Measurements from ENCODE around the gene MAP7D2. TPM values are rescaled to one million over a fixed set of nuclear protein-coding genes. Genes with fewer than 3 reads are reported as not detected.

Gene MAP7D2
- total and polyA plus RNA-seq, 2 of the 13 experiments (the other 11 are each of a cell fraction or from before 2014, with no cell fraction given): 9.6 to 10.5 TPM

DNA sequence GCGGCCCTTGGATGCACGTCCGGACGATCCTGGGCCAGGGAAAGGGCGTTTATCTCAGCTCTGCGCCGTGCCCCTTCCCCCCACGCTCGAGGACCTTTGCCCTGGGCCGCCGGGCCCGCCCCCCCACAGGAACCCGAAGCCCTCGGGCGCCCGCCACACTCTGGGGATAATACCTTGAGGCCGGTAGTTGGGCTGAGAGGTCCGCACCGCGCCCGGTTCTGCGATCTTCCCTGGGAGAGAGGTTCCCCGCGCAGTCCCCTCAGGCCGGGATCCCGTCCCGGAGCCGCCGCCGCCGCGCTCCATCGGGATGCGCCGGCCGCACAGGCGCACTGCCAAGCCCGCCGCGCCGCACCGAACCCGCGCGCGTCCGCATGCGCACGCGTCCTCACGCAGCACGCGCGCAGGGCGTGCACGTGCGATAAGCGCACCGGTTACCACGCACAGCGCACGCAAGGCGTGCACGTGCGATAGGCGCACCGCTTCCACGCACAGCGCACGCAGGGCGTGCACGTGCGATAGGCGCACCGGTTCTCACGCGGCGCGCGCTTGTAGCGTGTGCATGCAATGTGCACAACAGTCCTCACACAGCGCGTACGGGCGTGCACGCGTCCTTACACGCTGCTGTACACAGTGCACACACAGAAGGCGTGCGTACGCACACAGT is at the start of gene MAP7D2 (continued):
- TF ChIP-seq, protein P1, sequence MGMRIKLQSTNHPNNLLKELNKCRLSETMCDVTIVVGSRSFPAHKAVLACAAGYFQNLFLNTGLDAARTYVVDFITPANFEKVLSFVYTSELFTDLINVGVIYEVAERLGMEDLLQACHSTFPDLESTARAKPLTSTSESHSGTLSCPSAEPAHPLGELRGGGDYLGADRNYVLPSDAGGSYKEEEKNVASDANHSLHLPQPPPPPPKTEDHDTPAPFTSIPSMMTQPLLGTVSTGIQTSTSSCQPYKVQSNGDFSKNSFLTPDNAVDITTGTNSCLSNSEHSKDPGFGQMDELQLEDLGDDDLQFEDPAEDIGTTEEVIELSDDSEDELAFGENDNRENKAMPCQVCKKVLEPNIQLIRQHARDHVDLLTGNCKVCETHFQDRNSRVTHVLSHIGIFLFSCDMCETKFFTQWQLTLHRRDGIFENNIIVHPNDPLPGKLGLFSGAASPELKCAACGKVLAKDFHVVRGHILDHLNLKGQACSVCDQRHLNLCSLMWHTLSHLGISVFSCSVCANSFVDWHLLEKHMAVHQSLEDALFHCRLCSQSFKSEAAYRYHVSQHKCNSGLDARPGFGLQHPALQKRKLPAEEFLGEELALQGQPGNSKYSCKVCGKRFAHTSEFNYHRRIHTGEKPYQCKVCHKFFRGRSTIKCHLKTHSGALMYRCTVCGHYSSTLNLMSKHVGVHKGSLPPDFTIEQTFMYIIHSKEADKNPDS (CRISPR knock-in tag; IDR thresholded peaks at IDR 0.05): no peak
- TF ChIP-seq ZNF670 (CRISPR knock-in tag; IDR thresholded peaks at IDR 0.05; ENCODE audit: borderline replicate concordance): no peak
- peak; percentile 17 for TF ChIP-seq HNRNPLL (IDR thresholded peaks at IDR 0.05; ENCODE audit: low read depth, low read length, poor library complexity, severe bottlenecking)
- no peak for TF ChIP-seq ZNF333 (CRISPR knock-in tag; IDR thresholded peaks at IDR 0.05; ENCODE audit: borderline replicate concordance)
- no peak for TF ChIP-seq RFX1 (IDR thresholded peaks at IDR 0.05)
- 0 out of 2 replicates have a peak, but pooled peaks have one; percentile 11 for TF ChIP-seq ZNF777 (CRISPR knock-in tag; IDR thresholded peaks at IDR 0.05)
- TF ChIP-seq, protein P2, sequence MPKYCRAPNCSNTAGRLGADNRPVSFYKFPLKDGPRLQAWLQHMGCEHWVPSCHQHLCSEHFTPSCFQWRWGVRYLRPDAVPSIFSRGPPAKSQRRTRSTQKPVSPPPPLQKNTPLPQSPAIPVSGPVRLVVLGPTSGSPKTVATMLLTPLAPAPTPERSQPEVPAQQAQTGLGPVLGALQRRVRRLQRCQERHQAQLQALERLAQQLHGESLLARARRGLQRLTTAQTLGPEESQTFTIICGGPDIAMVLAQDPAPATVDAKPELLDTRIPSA (CRISPR knock-in tag; IDR thresholded peaks at IDR 0.05; ENCODE audit: borderline replicate concordance): no peak
- TF ChIP-seq, protein P3, sequence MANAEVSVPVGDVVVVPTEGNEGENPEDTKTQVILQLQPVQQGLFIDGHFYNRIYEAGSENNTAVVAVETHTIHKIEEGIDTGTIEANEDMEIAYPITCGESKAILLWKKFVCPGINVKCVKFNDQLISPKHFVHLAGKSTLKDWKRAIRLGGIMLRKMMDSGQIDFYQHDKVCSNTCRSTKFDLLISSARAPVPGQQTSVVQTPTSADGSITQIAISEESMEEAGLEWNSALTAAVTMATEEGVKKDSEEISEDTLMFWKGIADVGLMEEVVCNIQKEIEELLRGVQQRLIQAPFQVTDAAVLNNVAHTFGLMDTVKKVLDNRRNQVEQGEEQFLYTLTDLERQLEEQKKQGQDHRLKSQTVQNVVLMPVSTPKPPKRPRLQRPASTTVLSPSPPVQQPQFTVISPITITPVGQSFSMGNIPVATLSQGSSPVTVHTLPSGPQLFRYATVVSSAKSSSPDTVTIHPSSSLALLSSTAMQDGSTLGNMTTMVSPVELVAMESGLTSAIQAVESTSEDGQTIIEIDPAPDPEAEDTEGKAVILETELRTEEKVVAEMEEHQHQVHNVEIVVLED (CRISPR knock-in tag; IDR thresholded peaks at IDR 0.05; ENCODE audit: borderline replicate concordance): peak; percentile 59; the same call in 1 of the 2 replicates
- peak; percentile 65 for TF ChIP-seq RBFOX2 (IDR thresholded peaks at IDR 0.05; ENCODE audit: low read depth, low read length)
- TF ChIP-seq KLF6 (CRISPR knock-in tag; IDR thresholded peaks at IDR 0.05): no peak
- TF ChIP-seq, protein P4, sequence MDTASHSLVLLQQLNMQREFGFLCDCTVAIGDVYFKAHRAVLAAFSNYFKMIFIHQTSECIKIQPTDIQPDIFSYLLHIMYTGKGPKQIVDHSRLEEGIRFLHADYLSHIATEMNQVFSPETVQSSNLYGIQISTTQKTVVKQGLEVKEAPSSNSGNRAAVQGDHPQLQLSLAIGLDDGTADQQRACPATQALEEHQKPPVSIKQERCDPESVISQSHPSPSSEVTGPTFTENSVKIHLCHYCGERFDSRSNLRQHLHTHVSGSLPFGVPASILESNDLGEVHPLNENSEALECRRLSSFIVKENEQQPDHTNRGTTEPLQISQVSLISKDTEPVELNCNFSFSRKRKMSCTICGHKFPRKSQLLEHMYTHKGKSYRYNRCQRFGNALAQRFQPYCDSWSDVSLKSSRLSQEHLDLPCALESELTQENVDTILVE (CRISPR knock-in tag; IDR thresholded peaks at IDR 0.05): no peak
- no peak for TF ChIP-seq NONO (IDR thresholded peaks at IDR 0.05)
- 0 out of 2 replicates have a peak, but pooled peaks have one; percentile 46 for TF ChIP-seq NONO (CRISPR knock-in tag; conservative IDR thresholded peaks at IDR 0.05)
- TF ChIP-seq POLR2AphosphoS5 (IDR thresholded peaks at IDR 0.05; ENCODE audit: low read depth, low read length): no peak
- TF ChIP-seq, protein P5, sequence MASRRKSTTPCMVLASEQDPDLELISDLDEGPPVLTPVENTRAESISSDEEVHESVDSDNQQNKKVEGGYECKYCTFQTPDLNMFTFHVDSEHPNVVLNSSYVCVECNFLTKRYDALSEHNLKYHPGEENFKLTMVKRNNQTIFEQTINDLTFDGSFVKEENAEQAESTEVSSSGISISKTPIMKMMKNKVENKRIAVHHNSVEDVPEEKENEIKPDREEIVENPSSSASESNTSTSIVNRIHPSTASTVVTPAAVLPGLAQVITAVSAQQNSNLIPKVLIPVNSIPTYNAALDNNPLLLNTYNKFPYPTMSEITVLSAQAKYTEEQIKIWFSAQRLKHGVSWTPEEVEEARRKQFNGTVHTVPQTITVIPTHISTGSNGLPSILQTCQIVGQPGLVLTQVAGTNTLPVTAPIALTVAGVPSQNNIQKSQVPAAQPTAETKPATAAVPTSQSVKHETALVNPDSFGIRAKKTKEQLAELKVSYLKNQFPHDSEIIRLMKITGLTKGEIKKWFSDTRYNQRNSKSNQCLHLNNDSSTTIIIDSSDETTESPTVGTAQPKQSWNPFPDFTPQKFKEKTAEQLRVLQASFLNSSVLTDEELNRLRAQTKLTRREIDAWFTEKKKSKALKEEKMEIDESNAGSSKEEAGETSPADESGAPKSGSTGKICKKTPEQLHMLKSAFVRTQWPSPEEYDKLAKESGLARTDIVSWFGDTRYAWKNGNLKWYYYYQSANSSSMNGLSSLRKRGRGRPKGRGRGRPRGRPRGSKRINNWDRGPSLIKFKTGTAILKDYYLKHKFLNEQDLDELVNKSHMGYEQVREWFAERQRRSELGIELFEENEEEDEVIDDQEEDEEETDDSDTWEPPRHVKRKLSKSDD (CRISPR knock-in tag; IDR thresholded peaks at IDR 0.05; ENCODE audit: low read depth): peak; percentile 97
- TF ChIP-seq IKZF1 (IDR thresholded peaks at IDR 0.05): no peak
- no peak for TF ChIP-seq MTA3 (CRISPR knock-in tag; IDR thresholded peaks at IDR 0.05)
- TF ChIP-seq SNAI1 (CRISPR knock-in tag; IDR thresholded peaks at IDR 0.05; ENCODE audit: borderline replicate concordance): no peak
- TF ChIP-seq CEBPG (CRISPR knock-in tag; IDR thresholded peaks at IDR 0.05): no peak
- no peak for TF ChIP-seq ZFY (CRISPR knock-in tag; IDR thresholded peaks at IDR 0.05)
- no peak for TF ChIP-seq TBX3 (IDR thresholded peaks at IDR 0.05; ENCODE audit: borderline replicate concordance)

Data from HepG2 (cell line).